KMS-11 (cell line): ENCODE results near the gene GABBR2.
"Not testable (repeated sequence)": the region's sequence is repeated elsewhere in the genome, so short reads cannot be mapped to it uniquely, and the experiment has no call there.

ENCODE experiments used
- H2AFZ ChIP-seq: fragments of 200-600 bp; sonication (generic); 2 replicates; pipeline ENCODE4 v1.6.1; 2016; ENCODE audit warnings: antibody characterized with exemption, mixed run types, low read depth
- H3K27ac ChIP-seq: fragments of 200-600 bp; sonication (generic); 2 replicates; pipeline ENCODE4 v1.6.1; 2016; ENCODE audit warnings: mild to moderate bottlenecking, mixed run types
- H3K27me3 ChIP-seq: fragments of 200-600 bp; sonication (generic); 2 replicates; pipeline ENCODE4 v1.6.1; 2017; ENCODE audit warnings: mild to moderate bottlenecking, low read depth, mixed run types, moderate library complexity; ENCODE audit not compliant: insufficient read depth
- H3K36me3 ChIP-seq: fragments of 200-600 bp; sonication (generic); 2 replicates; pipeline ENCODE4 v1.6.1; 2017; ENCODE audit warnings: mild to moderate bottlenecking, mixed run types; ENCODE audit not compliant: insufficient read depth
- H3K4me1 ChIP-seq: fragments of 200-600 bp; sonication (generic); 2 replicates; pipeline ENCODE4 v1.6.1; 2016; ENCODE audit warnings: mild to moderate bottlenecking, low read depth, mixed run types; ENCODE audit not compliant: poor library complexity, severe bottlenecking
- H3K4me2 ChIP-seq: fragments of 200-600 bp; sonication (generic); 2 replicates; pipeline ENCODE4 v1.7.0; 2016; ENCODE audit warnings: mild to moderate bottlenecking, mixed run types
- H3K4me3 ChIP-seq: fragments of 200-600 bp; sonication (generic); IDR thresholded peaks from 2 replicates; pipeline ENCODE4 v1.6.1; 2017; ENCODE audit warnings: low read depth, low read length, mixed read lengths; ENCODE audit not compliant: insufficient read depth
- H3K79me2 ChIP-seq: fragments of 200-600 bp; sonication (generic); 2 replicates; pipeline ENCODE4 v1.6.1; 2016; ENCODE audit warnings: low read depth, mixed run types; ENCODE audit not compliant: insufficient read depth
- H3K9ac ChIP-seq: fragments of 200-600 bp; sonication (generic); 2 replicates; pipeline ENCODE4 v1.6.1; 2016; ENCODE audit warnings: mild to moderate bottlenecking, mixed run types
- H4K20me1 ChIP-seq: fragments of 200-600 bp; sonication (generic); 2 replicates; pipeline ENCODE4 v1.6.1; 2016; ENCODE audit warnings: mild to moderate bottlenecking, mixed run types; ENCODE audit not compliant: insufficient read depth
- TF ChIP-seq, protein P1 (sequence below): fragments of 200-600 bp; sonication (generic); conservative IDR thresholded peaks from 2 replicates; pipeline ENCODE4 v1.6.1; 2017; ENCODE audit warnings: low read depth, mild to moderate bottlenecking, antibody characterized with exemption, low read length, moderate library complexity, mixed read lengths

Gene GABBR2

DNA sequence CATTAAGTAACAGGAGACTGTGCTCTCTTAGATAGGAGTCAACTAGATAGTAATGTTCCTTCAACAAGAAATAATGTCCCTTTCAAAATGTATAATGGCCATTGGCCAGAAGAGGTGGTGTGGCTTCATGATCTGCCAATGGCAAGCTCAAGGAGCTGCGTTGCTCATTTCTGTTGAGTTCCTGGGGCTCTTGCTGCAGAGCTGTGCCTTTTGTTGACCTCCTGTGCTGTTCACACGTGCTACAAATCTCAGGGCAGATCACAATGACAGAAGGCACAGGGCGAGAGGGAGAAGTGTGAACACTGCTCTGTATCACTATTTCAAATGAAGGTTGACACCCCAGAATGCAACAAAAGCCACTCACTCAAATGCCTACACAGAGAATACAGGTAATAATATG, 437.3 kb downstream of the GABBR2 start:
- Histone ChIP-seq H3K27ac (no peak overlapping the region), H3K9ac (no peak overlapping the region), H2AFZ (no peak overlapping the region), H3K27me3 (no peaks in the 10 kb centered on the region), H4K20me1 (no peaks in the 10 kb centered on the region), H3K4me3 (no peak overlapping the region), H3K4me1 (no peaks in the 10 kb centered on the region), H3K79me2 (no peaks in the 10 kb centered on the region), H3K4me2 (no peak overlapping the region), H3K36me3 (no peaks in the 10 kb centered on the region)
- TF ChIP-seq, protein P1, sequence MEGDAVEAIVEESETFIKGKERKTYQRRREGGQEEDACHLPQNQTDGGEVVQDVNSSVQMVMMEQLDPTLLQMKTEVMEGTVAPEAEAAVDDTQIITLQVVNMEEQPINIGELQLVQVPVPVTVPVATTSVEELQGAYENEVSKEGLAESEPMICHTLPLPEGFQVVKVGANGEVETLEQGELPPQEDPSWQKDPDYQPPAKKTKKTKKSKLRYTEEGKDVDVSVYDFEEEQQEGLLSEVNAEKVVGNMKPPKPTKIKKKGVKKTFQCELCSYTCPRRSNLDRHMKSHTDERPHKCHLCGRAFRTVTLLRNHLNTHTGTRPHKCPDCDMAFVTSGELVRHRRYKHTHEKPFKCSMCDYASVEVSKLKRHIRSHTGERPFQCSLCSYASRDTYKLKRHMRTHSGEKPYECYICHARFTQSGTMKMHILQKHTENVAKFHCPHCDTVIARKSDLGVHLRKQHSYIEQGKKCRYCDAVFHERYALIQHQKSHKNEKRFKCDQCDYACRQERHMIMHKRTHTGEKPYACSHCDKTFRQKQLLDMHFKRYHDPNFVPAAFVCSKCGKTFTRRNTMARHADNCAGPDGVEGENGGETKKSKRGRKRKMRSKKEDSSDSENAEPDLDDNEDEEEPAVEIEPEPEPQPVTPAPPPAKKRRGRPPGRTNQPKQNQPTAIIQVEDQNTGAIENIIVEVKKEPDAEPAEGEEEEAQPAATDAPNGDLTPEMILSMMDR, result no peak

DNA sequence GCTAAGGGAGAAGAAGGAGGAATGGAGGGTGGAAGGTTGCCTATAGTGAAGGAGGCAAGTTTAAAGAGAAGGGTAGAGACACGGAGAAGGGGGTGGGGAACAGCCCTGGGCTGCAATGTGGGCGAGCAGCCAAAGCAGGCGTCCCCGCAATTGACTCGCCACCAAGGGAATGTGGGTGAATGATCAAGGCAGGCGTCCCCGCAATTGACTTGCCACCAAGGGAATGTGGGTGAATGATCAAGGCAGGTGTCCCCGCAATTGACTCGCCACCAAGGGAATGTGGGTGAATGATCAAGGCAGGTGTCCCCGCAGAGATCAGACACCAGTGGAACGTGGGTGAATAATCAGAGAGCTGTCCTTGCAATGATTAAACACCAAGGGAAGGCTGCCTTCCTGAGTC, 438.5 kb downstream of the GABBR2 start:
- not testable (repeated sequence) for H3K4me3 ChIP-seq, H2AFZ ChIP-seq, H3K36me3 ChIP-seq, H3K27me3 ChIP-seq, H3K4me2 ChIP-seq, H4K20me1 ChIP-seq, H3K79me2 ChIP-seq, H3K27ac ChIP-seq, H3K4me1 ChIP-seq, H3K9ac ChIP-seq

DNA sequence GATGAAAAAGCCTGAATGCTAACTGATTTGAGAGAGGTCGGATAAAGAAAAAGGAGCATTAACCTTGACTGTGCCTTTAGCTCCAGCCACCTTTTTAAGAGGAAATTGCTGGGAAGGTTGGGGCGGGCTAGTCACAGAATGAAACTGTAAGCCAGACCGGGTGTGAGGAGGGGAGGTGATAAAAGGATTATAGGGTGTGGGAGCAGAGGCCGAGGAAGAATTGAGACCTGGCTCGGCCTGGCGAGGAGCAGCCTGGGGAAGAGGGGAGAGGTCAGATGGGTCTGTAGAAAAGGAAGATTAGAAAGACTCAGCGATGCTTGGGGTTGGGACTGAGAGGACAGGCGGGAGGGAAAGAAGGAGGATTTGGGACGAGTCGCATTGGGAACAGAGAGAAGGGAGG, 439.1 kb downstream of the GABBR2 start:
- H3K4me1 ChIP-seq, H3K79me2 ChIP-seq, H3K9ac ChIP-seq, H3K36me3 ChIP-seq, H3K4me2 ChIP-seq, H3K27ac ChIP-seq, H3K27me3 ChIP-seq, H2AFZ ChIP-seq, H4K20me1 ChIP-seq, H3K4me3 ChIP-seq: not testable (repeated sequence)

DNA sequence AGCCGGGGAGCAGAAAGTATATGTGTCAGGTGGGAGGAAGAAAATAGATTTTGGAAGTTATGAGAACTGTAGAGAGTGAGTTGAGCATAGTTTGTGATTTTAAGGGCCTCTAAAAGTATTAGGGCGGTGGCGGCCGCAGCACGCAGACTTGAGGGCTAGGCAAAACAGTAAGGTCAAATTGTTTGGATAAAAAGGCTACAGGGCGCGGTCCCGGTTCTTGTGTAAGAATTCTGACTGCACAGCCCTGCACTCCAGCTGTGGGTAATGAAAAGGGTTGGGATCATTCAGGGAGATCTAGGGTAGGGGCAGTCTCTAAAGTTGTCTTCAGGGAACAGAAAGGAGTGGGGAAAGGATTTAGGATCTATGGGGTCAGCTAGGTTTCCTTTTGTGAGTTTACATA, 441.2 kb downstream of the GABBR2 start:
- H3K9ac ChIP-seq, H3K27me3 ChIP-seq, H2AFZ ChIP-seq, H3K4me1 ChIP-seq, H4K20me1 ChIP-seq, H3K4me3 ChIP-seq, H3K4me2 ChIP-seq, H3K36me3 ChIP-seq, H3K27ac ChIP-seq, H3K79me2 ChIP-seq: not testable (repeated sequence)

DNA sequence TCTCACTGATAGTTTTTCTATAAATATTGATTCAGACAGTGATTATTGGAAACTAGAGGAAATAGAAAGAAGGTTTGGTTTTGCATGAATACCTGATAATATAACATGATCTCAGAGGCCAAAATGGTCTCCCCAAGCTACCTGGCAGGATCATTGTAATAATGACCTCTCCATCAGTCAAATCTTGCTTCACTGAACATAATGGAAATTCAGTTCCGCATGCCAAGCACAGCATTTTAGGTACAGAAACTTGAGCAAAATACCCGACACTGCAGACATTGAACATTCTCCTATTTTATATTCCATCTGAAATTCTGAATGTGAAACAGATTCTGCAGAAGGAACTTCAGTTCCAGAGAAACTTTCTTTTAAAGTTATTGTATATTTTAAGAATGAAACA, 444.2 kb downstream of the GABBR2 start:
- H3K79me2 ChIP-seq, result no peaks in the 10 kb centered on the region
- no peaks in the 10 kb centered on the region for H3K27me3 ChIP-seq
- no peak overlapping the region for H3K4me3 ChIP-seq
- no peaks in the 10 kb centered on the region for H3K36me3 ChIP-seq
- no peak overlapping the region for H3K9ac ChIP-seq
- H3K27ac ChIP-seq, result no peak overlapping the region
- TF ChIP-seq, protein P1, result no peak
- no peaks in the 10 kb centered on the region for H4K20me1 ChIP-seq
- H3K4me1 ChIP-seq, result peaks cover 4% of the 10 kb centered on the region
- H2AFZ ChIP-seq, result no peak overlapping the region
- H3K4me2 ChIP-seq, result no peak overlapping the region

DNA sequence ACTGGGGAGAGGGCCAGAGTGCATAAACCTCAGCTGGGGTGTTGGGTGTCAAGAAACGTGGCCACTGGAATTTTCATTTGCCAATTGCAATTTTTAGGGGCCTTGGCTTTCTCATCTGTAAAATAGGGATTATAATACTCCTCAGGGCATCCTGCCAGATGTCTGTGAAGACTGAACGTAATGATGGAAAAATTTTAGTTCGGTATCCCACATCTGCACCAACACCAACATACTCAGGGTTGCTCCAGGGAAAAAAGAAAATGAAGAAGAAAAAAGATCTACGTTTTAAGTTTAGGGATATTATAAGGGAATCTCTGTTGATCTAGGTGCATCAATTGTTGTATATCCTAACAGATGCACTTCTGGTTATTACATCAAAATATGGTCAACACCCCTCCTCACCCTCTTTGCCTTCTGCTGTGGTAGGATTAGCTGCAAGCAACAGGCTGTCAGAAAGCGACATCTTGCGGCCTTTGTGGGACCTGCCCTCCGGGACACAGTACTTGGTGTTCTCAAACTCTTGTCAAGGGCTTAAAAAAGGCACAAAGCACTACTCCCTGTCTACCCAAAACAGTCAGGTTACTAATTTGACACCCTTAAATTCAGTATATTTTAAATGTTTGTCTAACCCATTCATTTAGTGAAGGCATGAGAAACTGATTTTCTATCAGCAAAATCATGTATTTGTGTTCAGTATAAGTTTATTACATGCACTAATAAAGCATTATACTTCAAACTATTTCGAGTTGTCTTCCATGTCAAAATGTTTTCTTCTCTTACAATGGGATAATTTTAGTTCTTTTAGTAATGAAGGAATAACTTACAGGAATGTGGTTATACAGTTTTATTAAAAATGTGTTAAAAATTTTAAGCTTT, 445.0 kb downstream of the GABBR2 start:
- Histone ChIP-seq H3K4me2 (no peak overlapping the region), H4K20me1 (no peaks in the 10 kb centered on the region), H2AFZ (no peak overlapping the region), H3K9ac (no peak overlapping the region), H3K4me1 (peaks cover 4% of the 10 kb centered on the region), H3K27ac (no peak overlapping the region), H3K79me2 (no peaks in the 10 kb centered on the region), H3K27me3 (no peaks in the 10 kb centered on the region), H3K36me3 (no peaks in the 10 kb centered on the region), H3K4me3 (no peak overlapping the region)
- TF ChIP-seq, protein P1, result peak; percentile 89
